Head of caudate nucleus (tissue), 42 donors: ENCODE measurements around the gene TTYH3.

Experiments
- DNase-seq, 42 donors: peaks; one replicate each; pipeline versions ENCODE4 v3.0.0 to v3.0.0-alpha.2; 2020 to 2021; ENCODE audit warnings: mixed read lengths in 7 of 42
- intact Hi-C: fragments of 100-400 bp; cut with DNase I; formaldehyde crosslinking; loops from one replicate; pipeline ENCODE4 v1.15.0; 2022

Gene TTYH3

DNA sequence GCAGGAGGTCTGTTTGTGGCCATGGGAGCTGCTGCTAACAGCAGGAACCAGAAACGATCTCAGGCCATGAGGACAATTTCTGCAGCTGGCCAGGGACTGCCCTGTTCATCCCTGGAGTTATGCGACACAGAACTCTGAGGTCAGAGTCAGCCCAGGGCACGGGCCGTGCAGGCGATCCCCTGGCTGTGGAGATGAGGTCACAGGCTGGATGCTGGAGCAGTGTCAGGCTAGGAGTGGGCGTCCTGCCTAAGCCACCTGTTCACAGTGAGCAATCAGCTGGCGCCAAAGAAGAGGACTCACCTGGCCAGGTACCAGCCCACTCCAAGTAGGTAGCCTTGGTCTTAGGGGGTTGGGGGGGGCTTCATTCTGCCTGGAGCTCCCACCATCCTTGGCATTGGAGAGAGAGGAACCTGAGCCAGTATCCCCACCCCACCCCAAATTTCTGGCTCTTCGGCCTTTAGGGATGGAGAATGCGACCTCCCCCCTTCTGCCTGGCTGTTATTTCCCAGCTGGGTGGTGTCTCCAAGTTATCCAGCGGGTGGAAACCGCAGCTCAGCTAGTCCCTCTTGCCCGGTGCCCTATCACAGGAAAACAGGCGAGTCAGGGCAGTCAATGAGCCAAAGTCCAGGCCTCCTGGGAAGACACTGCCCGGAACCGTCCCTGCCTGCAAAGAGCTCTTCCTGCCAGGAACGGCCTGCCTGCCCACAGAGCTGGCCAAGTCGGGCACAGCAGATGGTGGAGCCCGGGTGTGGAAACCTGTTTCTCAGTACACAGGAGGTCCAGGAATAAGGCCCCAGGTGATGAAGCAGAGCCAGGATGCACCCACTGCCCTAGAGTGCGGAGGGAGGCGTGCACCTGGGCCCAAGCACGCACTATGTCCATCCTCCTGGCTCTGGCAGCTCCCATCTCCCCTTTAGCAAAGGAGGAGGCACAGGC, 1.8 kb upstream of the TTYH3 start:
- DNase-seq, result no peak
- intact Hi-C loops, result loop anchor here (10.0 kb wide), 1 partner anchor 75 kb away; the partner anchor contains the start of genes BRAT1 and IQCE

DNA sequence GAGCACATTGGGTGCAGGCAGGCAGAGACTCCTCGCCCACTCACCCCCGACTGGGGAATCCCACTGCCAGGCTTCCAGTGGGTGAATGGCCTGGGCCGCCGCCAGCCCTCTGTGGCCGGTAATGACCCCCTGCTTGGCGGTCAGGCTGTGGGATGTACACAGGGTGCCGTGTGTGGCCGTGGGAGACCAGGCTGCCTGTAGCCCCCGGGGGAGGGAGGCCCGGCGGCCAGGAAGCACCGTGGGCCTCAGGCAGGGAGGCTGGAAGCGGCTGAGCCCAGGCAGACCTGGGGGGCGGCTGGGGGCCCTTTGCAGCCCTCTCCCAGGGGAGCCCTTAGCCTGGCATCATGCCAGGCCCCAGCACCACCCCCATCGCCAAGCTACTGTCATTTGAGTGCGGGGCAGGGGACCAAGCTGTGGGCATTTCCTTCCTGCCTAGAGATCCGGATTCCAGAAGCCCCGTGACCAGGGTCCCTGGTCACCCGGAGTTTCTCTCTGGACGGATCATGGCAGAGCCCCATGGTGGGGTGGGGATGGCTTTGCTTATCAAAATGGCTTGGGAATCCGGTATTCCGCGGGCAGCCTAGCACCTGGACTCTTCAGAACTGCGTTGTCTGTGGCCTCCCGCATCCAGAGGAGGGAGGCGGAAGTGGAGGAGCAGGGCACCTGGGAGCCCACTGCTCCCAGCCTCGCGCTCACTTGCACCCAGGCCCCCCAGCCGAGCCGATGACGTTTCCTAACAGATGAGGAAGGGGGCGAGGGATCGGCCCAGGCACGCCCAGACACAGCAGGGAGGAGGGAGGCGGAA, 1.1 kb downstream of the TTYH3 start:
- peak in 34 of 42 donors; percentile 44 to 85 (median 62) for DNase-seq
- intact Hi-C loops, result loop anchor here (10.0 kb wide), 1 partner anchor 78 kb away; the partner anchor contains the start of genes BRAT1 and IQCE

- intact Hi-C loops, result loop anchor here (10.0 kb wide), 1 partner anchor 79 kb away; the partner anchor contains the start of genes BRAT1 and IQCE
- DNase-seq, result peak in 35 of 42 donors; percentile 50 to 93 (median 68)
Observed at GRCh38 chr7:2633538-2634266, 1.9 kb downstream of the TTYH3 start.

- no peak for DNase-seq
- intact Hi-C loops, result loop anchor here (10.0 kb wide), 1 partner anchor 80 kb away; the partner anchor contains the start of genes BRAT1 and IQCE
Observed at GRCh38 chr7:2634267-2635145, 2.7 kb downstream of the TTYH3 start.

DNA sequence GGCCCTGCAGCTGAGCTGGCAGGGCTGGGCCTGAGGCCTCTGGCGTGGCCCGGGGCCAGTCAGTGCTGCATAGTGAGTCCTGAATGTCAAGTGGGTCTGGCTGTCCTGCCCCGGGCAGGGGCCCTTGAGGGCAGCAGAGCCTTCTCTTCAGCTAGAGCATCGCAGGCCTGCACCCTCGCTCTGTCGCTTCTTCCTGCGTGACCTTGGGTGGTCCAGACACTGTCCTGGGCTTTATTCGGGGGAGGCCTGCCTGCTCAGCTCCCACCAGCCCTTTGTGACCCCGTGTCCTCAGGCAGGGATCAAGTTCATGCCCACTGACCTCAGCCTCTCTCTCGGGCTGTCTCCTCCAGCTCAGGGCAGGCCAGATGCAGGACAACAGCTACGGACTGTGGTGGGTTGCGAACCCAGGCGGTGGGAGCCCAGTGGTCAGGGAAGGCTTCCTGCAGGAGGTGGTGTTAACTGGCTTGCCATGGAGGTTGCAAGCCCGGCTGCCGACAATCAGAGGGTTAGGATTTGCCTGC, 3.4 kb downstream of the TTYH3 start:
- no peak for DNase-seq
- intact Hi-C loops, result loop anchor here (10.0 kb wide), 1 partner anchor 80 kb away; the partner anchor contains the start of genes BRAT1 and IQCE

GRCh38 chr7:2635810-2636701, 4.3 kb downstream of the TTYH3 start:
- DNase-seq, result peak in 13 of 42 donors; percentile 38 to 79 (median 54)
- intact Hi-C loops, result loop anchor here (10.0 kb wide), 1 partner anchor 81 kb away; the partner anchor contains the start of genes BRAT1 and IQCE

- intact Hi-C loops, result loop anchor here (10.0 kb wide), 1 partner anchor 82 kb away; the partner anchor contains the start of genes BRAT1 and IQCE
- DNase-seq, result no peak
Observed at GRCh38 chr7:2637066-2637471, 5.3 kb downstream of the TTYH3 start.

DNA sequence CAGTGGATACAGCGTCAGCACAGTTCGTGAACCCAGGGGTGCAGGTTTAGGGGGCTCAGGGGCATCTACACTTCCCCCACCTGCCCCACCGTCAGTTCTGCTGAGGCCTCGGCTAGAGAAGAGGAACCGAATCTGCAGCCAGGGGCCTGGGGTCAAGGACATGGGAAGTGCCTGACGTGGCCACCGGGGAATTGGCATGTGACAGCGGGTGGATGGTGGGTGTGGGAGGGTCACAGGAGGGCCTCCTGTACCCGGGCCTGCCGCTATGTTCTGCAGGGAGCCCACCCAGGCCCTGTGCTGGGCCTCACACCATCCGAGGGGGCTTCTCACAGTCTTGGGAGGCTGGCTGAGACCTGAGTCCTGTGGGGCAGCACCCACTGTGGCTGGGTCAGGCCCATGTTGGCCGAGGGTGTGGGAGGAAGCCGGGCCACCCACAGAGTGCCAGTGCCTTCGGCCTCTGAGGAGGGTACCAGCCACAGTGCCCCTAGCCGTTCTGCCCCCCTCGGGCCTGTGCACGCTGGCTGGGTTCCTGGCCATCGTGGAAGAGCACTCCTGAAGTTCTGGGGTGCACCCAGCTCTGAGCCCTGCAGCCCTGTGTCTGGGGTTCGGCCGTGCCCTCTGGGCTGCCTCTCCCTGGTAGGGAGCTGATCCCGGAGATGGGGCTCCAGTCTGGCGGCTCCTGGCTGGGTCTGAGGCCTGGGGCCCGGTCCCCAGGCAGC, 5.9 kb downstream of the TTYH3 start:
- peak in 25 of 42 donors; percentile 40 to 74 (median 59) for DNase-seq
- intact Hi-C loops, result loop anchor here (10.0 kb wide), 1 partner anchor 83 kb away; the partner anchor contains the start of genes BRAT1 and IQCE

- intact Hi-C loops, result loop anchor here (10.0 kb wide), 1 partner anchor 84 kb away; the partner anchor contains the start of genes BRAT1 and IQCE
- peak in 27 of 42 donors; percentile 39 to 84 (median 62) for DNase-seq
Observed at GRCh38 chr7:2638224-2638991, 6.6 kb downstream of the TTYH3 start.

- intact Hi-C loops, result loop anchor here (10.0 kb wide), 1 partner anchor 84 kb away; the partner anchor contains the start of genes BRAT1 and IQCE
Observed at GRCh38 chr7:2639181-2639681, 7.4 kb downstream of the TTYH3 start.

DNA sequence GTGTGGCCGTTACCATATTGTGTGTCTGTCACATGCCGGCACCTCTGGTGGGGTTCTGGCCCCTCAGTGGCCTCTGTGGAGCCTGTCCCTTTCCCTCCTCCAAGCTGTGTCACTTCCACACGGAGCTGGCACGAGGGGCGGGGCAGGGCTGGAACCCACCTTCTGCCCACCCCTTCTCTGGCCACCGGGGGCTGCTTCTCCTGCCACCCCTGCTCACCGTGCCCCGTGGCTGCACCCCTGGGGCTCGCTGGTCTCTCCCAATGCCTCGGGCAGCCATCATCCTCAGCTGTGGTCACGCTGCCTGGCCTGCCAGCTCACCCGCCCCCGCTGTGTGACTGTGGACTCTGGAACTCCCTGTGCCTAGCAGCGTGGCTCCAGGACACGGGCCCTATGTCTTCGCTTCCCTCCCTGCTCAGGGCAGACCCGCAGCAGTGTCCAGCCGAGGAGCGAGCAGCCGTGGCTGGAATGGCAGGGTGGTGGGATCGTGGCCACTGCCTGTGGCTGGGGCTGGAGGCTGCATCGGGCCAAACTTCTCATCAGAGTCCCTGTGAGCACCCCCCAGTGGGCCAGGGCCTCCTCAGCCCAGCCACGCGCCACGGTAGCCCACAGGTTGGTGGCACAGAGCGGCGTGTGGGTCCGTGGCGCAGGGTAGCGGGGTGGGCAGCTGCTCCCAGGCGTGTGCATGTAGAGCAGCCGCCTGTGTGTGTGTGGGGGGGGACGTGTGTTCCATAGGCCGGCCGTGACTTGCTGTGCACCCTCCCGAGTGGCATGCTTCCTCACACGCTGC, 8.1 kb downstream of the TTYH3 start:
- intact Hi-C loops, result loop anchor here (10.0 kb wide), 1 partner anchor 85 kb away; the partner anchor contains the start of genes BRAT1 and IQCE
- DNase-seq, result no peak

More at GRCh38 chr7:2639181-2639681, 7.4 kb downstream of the TTYH3 start:
- peak in 7 of 42 donors; percentile 49 to 70 (median 50) for DNase-seq

GRCh38 chr7:2640482-2640830, 8.7 kb downstream of the TTYH3 start:
- DNase-seq, result no peak
- intact Hi-C loops, result no loop called here

GRCh38 chr7:2640846-2641316, 9.1 kb downstream of the TTYH3 start:
- intact Hi-C loops, result no loop called here
- no peak for DNase-seq
